H1 (cell line): Measurements from ENCODE around the gene TEDC1. TPM values are rescaled to one million over a fixed set of nuclear protein-coding genes. Genes with fewer than 3 reads are reported as not detected.

ENCODE experiments used
- JUND ChIP-seq: IDR thresholded peaks from 2 replicates; pipeline ENCODE4 v1.6.1; 2011; ENCODE audit warnings: mild to moderate bottlenecking, improper control_type of control experiment, low read length
- KDM4A ChIP-seq: IDR thresholded peaks from one replicate; pipeline ENCODE4 v1.7.1; 2012; ENCODE audit warnings: low read depth, mild to moderate bottlenecking, moderate library complexity, low read length, inconsistent platforms; ENCODE audit not compliant: severe bottlenecking
- RAD21 ChIP-seq, 2 experiments: IDR thresholded peaks in 1 of 2; conservative IDR thresholded peaks in 1 of 2; 2 replicates each; pipeline ENCODE4 v1.6.1; 2011; ENCODE audit warnings: low read depth in 2 of 2, low read length in 2 of 2, improper control_type of control experiment in 1 of 2, inconsistent platforms in 1 of 2, mild to moderate bottlenecking in 1 of 2, moderate library complexity in 1 of 2
- RNF2 ChIP-seq: fragments of 200-900, 300-1000 bp; sonication (generic); IDR thresholded peaks from 2 replicates; pipeline ENCODE4 v1.7.1; 2016; ENCODE audit warnings: borderline replicate concordance, low read depth, mild to moderate bottlenecking, antibody characterized with exemption, low read length; ENCODE audit not compliant: poor library complexity, severe bottlenecking; ENCODE audit errors: missing control alignments
- SAP30 ChIP-seq: fragments of 300-600 bp; sonication (generic); IDR thresholded peaks from 2 replicates; pipeline ENCODE4 v1.7.1; 2012; ENCODE audit warnings: low read length, moderate library complexity, mild to moderate bottlenecking, inconsistent platforms; ENCODE audit not compliant: insufficient read depth, insufficient replicate concordance
- SP4 ChIP-seq: IDR thresholded peaks from 2 replicates; pipeline ENCODE4 v1.6.1; 2012; ENCODE audit warnings: low read length, inconsistent platforms
- SUZ12 ChIP-seq: fragments of 200-600 bp; sonication (generic); IDR thresholded peaks from 2 replicates; pipeline ENCODE4 v1.6.1; 2012; ENCODE audit warnings: mild to moderate bottlenecking, inconsistent platforms, low read length, moderate library complexity, mixed read lengths
- polyA plus RNA-seq, 7 experiments: library from polyadenylated mRNA; depleted of rRNA in 3 of 7; stranded (reverse) in 5 of 7; unstranded in 2 of 7; fragments of >200 nt in 5 of 7; fragments of 200-250 nt in 2 of 7; gene quantifications; 1 replicate in 5 of 7; 2 replicates in 1 of 7; 4 replicates in 1 of 7; pipeline versions ENCODE4 v1.2.1 to v1.2.3, GENCODE V29; 2011 to 2013; ENCODE audit warnings: missing spikeins in 2 of 7, mixed read lengths in 2 of 7
- total RNA-seq: library from RNA; stranded (reverse); fragmentation: NEBNext Ultra II Directional; extraction: Animal tissue kit (Norgen Biotek cat#: 25700); gene quantifications from 2 replicates; pipeline ENCODE4 v1.2.1, GENCODE V29; 2021
- TF ChIP-seq, protein P1 (sequence below): IDR thresholded peaks from 2 replicates; pipeline ENCODE4 v1.6.1; 2011; ENCODE audit warnings: low read depth, mild to moderate bottlenecking, low read length; ENCODE audit not compliant: insufficient read depth
- TF ChIP-seq, protein P2 (sequence below): IDR thresholded peaks from 2 replicates; pipeline ENCODE4 v1.6.1; 2012; ENCODE audit warnings: inconsistent platforms

Gene TEDC1
- total and polyA plus RNA-seq, 2 of the 8 experiments (the other 6 are each of a cell fraction or from before 2014, with no cell fraction given): 5.6 to 14.8 TPM

DNA sequence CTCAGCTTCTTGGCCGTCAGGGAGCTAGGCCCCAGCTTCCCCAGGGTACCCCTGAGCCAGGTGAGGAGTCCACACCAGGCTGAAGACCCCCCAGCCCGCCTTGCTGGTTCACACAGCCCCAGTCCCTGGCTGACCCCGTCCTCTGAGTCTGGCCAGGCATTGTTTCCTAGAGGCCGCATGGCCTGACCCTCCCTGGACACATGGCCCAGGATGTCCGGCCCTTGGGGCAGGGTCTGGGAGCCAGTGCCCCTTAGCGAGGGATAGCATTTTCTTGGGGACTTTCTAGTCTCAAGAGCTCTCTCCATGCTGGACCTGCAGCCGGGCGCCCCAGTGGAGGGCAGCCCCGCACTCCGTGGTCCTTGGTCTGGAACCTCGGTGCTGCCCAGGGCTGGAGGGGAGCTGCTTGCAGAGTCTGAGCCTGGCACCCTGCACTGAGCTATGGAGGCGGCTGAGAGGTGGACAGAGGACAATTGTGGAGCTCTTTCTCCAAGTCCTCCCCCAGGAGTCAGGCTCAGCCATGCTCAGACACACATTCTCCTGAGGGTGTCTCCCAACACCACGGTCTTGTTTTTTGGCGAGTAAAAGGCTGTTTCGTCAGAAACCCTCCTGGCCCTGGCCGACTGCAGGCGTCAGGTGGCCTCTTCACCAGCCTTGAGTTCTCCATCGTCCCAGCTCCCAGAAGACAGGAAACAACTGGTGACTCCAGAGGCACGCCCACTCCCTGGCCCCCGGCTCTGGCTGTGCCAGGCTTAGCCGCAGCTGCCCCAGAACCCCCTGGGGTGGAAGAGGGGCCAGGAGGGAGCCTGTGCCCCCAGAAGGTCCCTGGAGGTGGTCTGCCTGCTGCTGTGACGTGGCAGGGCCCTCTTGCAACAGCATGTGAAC, 34.1 kb upstream of the TEDC1 start (continued):
- TF ChIP-seq RNF2: no peak
- TF ChIP-seq, protein P1, sequence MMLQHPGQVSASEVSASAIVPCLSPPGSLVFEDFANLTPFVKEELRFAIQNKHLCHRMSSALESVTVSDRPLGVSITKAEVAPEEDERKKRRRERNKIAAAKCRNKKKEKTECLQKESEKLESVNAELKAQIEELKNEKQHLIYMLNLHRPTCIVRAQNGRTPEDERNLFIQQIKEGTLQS: no peak
- TF ChIP-seq, protein P2, sequence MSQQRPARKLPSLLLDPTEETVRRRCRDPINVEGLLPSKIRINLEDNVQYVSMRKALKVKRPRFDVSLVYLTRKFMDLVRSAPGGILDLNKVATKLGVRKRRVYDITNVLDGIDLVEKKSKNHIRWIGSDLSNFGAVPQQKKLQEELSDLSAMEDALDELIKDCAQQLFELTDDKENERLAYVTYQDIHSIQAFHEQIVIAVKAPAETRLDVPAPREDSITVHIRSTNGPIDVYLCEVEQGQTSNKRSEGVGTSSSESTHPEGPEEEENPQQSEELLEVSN: no peak
- TF ChIP-seq SP4: no peak
- no peak for TF ChIP-seq KDM4A
- TF ChIP-seq SAP30: no peak
- TF ChIP-seq SUZ12: no peak
- no peak for TF ChIP-seq JUND
- no peak for TF ChIP-seq RAD21 (IDR thresholded peaks at IDR 0.05 in 1 of 2, conservative IDR thresholded peaks at IDR 0.05 in 1 of 2; ENCODE audit: low read depth in 2 of 2, low read length in 2 of 2)
